T-helper 9 cell (primary cell): ENCODE data around the gene LSMEM2.
A peak's percentile ranks its signal among the peaks of the same experiment; 100 is the strongest.
"Not testable (repeated sequence)": the region's sequence is repeated elsewhere in the genome, so short reads cannot be mapped to it uniquely, and the experiment has no call there.

Source experiments
- DNase-seq: peaks from one replicate; pipeline ENCODE4 v3.0.0-alpha.2; 2020

LSMEM2 gene

GRCh38 chr3:50284121-50284520, 5.2 kb downstream of the LSMEM2 start:
- not testable (repeated sequence) for DNase-seq

- DNase-seq: no peak
Observed at GRCh38 chr3:50286322-50287227, 7.7 kb downstream of the LSMEM2 start.

GRCh38 chr3:50287262-50287661, 8.4 kb downstream of the LSMEM2 start:
- no peak for DNase-seq

GRCh38 chr3:50288387-50289007, 9.6 kb downstream of the LSMEM2 start:
- DNase-seq: no peak

GRCh38 chr3:50289130-50289529, 10.2 kb downstream of the LSMEM2 start:
- DNase-seq: no peak

GRCh38 chr3:50290161-50290641, 11.3 kb downstream of the LSMEM2 start:
- no peak for DNase-seq

GRCh38 chr3:50292159-50293078, 13.5 kb downstream of the LSMEM2 start, which contains the start of gene IFRD2:
TSS of gene IFRD2 (minus strand) at chr3:50292429. CDS start at chr3:50292274, 155 bp downstream.
- peak; percentile 90 for DNase-seq

- DNase-seq: no peak
Observed at GRCh38 chr3:50293079-50293801, 14.4 kb downstream of the LSMEM2 start.

- no peak for DNase-seq
Observed at GRCh38 chr3:50294089-50294488, 15.2 kb downstream of the LSMEM2 start.

- no peak for DNase-seq
Observed at GRCh38 chr3:50294492-50295403, 15.9 kb downstream of the LSMEM2 start.

GRCh38 chr3:50295553-50296431, 16.9 kb downstream of the LSMEM2 start:
- DNase-seq: no peak

GRCh38 chr3:50296721-50297383, 18.0 kb downstream of the LSMEM2 start:
- no peak for DNase-seq

- no peak for DNase-seq
Observed at GRCh38 chr3:50297384-50297775, 18.5 kb downstream of the LSMEM2 start.

- DNase-seq: no peak
Observed at GRCh38 chr3:50297896-50298725, 19.2 kb downstream of the LSMEM2 start.

- peak; percentile 99 for DNase-seq
Observed at GRCh38 chr3:50298836-50299637, 20.1 kb downstream of the LSMEM2 start, which contains the start of the genes HYAL3 and NAA80. TSS of gene HYAL3 (minus strand) at chr3:50299405. CDS start at chr3:50295602, 3,803 bp downstream. TSS of gene NAA80 (minus strand) at chr3:50299405. CDS start at chr3:50297463, 1,942 bp downstream.

- no peak for DNase-seq
Observed at GRCh38 chr3:50299638-50299928, 20.7 kb downstream of the LSMEM2 start.

- no peak for DNase-seq
Observed at GRCh38 chr3:50299929-50300680, 21.2 kb downstream of the LSMEM2 start.
